Activated T-cell treated with anti-CD3 and anti-CD28 coated beads for 48 hours (primary cell): ENCODE measurements around the gene RASA3.

ENCODE experiments used
- DNase-seq: peaks from one replicate; pipeline ENCODE4 v3.0.0-alpha.2; 2020; ENCODE audit warnings: low read depth

Gene RASA3

DNA sequence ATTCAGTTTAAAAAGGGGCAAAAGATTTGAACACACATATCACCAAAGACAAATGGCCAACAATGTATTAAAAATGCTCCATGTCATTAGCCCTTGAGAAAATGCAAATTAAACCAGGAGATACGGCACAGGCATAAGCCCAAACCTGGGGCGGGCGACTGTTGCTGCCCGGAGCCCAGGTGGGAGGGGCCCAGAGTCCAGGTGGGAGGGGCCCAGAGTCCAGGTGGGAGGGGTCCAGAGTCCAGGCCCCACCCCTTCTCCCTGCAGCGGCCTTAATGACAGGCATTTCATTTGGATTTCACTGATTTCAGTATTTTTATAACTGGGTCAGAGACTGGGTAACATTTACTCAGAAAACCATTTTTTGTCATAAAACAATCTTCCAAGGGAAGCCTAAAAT lies 78.2 kb downstream of the RASA3 start:
- DNase-seq: peak; percentile 23

DNA sequence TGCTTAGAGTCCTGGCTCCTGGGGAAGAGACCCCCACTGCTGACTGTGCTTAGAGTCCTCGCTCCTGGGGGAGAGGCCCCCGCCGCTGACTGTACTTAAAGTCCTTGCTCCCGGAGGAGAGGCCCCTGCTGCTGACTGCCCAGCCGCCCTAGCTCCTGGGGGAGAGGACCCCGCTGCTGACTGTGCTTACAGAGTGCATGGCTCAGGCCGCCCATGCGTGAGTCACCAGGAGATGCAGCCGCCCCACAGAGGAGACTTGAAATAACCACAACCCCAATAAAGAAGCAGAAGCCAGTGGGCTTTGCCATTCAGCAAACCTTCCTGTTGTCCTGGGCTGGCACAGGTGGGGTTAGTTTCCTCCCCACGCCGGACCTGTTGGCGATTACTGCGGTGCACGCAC lies 79.4 kb downstream of the RASA3 start:
- no peak for DNase-seq

DNA sequence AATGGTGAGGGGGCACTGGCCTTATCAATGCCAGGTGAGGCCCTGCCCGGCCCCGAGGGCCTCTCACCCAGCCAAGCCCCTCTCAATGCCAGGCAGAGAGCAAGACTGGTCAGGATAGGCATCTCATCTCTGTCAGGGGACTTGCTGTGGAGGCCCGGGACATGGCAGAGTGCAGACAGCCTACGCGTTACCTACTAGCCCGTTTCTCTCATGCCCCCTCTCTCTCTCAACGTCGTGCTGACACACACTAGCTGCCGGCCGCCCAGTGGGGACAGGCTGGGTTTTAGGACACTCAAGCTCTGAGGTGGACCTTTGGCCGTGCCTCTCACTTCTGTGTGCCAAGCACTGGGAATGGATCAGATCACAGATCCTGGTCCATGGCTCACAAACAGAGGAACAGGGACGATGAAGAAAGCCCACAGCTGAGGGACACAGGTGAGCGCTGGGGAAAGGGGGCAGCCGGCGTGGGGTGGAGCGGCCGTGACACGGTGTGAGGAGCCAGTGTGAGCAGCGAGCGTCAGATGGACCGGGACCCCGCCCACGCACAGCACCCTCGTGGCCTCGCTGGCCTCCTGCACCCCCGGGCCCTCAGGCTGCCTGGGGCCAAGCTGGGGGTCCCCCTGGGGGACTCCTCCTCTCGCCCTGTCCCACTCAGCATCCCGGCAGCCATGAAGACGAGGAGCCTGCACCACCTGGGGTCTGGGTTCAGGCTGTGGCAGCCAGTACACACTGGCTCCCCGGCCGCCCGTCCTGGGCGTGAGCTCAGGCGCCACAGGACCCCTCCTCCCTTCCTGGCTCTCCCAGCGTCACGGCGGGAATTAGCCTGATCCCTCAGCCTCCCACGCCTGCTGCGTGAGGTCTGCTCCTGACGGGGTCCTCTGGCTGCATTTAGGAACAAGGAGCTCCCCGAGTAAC lies 81.6 kb downstream of the RASA3 start:
- no peak for DNase-seq

DNA sequence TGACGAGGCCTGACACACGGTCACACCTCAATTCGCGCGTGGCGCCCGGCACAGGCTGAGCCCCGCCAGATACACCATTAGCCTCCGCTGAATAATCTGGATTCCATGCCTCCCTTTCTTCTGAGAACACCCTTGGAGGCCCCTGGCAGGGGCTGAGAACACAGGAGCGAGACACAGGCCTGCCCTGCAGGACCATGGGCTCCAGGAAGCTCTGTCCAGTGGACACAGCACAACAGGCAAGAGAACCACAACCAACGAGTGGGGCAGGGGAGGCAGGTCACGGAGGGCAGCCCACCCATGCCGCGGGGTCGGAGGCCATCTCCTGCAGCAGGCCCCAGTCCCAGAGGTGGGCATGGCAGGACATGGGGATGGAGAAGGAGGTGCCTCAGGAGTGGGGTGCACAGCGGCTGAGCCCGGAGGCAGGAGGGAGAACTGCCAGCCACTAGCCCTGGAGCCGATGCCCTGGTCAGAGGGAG lies 82.8 kb downstream of the RASA3 start:
- no peak for DNase-seq

DNA sequence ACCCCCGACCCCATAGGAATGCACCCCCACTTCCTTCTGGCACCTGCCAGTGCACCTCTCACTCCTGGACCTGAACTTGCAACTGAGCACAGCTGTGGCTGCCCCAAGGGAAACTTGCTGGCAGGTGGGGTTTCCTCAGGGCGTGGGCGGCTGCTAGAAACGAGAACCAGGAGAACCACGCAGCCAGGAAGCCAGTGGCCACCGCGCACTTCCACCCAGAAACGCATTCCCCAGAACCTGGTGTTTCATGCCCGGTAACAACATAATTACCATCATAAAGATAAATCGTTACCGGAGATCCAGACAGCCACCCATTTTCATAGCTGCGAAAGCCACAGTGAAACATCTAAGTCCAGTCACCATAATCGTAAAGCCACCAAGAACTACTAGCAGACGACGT lies 83.4 kb downstream of the RASA3 start:
- DNase-seq: peak; percentile 52

DNA sequence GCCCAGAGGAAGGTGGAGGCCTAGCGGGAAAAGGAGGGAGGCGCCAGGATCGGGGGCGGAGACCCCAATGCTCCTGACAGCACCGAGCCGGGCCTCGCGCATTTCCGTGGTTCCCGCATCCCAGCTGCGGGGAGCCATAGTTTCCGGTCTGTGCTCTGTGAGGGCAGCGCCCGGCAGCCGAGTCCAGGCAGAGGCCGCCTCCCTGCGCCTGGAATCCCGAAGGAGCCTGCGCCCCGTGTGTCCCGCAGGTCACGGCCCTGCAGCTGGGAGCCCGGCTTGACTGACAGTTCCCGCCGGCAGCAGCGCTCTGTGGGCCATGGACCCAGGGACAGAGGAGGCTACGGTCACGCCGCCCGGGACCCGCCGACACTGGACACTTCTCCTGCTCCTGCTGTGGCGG lies 84.0 kb downstream of the RASA3 start:
- DNase-seq: no peak

DNA sequence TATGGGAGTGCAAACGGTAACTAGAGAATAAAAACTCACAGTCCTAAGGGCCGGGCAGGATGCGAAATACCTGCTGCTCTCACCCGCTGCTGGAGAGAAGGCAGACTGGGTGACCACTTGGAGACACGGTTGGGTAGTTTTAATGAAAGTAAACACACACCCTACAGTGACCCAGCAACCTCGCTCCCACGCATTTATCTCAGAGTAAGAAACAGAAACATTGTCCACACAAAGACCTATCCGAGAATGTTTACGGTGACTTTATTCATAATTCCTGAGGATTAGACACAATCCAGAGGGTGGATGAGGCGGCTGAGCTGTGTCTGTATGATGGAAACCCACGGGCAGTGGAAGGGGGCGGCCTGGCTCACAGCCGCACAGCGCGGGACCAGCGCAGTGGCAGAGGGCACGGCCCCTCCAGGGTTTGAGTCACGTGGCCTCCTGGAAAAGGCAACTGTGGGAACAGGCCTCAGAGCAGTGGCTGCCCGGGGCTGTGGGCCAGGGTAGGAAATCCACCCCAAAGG lies 85.0 kb downstream of the RASA3 start:
- no peak for DNase-seq

DNA sequence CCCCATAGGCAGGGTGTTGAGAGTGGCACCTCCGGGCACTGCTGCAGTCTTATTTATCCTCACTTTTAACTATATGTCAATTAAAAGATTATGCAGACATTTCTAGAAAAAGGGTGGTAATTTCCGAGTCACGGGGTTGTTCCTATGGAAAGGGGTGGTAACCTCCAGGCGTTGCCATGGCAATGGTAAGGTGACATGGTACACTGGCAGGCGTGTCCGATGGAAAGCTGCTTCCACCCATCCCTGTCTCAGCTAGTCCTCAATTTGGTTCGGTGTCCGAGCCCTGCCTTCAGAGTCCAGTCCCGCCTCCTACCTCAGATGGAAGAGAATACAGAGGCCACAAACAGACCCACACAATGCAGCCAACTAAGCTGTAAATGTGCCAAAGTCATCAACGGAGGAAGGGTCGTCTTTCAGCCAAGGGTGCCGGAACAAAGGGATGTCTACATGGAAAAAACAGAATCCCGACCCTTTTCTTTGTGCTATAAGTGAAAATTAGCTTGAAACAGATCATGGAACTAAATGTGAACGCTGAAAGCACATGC lies 85.9 kb downstream of the RASA3 start:
- DNase-seq: no peak

DNA sequence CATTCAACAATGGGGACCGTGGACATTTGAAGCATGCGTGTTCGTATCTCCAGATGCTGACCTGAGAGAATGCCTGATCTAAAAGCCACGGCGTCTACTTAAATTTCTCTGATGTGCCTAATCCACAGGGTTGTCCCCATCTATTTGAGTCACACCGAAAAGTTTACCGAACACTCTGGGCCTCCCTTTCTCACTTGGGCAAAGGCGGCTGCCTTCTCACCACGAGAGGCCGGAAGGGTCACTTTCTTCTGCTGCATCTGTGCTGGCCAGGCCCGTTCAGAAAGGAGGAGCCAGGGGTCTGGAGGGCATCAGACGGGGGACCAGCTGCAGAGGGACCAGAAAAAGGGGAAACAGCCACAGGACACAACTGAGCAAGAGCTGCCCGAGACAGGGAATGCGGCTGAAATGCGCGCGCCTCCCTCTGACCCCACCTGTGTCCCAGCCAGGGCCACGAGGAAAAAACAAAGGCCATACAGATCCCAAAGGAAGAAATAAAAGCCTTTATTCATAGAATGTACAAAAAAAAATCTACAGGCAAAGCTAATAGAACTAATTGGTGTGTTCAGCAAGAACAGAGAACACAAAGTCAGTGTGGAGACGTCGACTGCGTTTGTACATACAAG lies 87.2 kb downstream of the RASA3 start:
- no peak for DNase-seq

DNA sequence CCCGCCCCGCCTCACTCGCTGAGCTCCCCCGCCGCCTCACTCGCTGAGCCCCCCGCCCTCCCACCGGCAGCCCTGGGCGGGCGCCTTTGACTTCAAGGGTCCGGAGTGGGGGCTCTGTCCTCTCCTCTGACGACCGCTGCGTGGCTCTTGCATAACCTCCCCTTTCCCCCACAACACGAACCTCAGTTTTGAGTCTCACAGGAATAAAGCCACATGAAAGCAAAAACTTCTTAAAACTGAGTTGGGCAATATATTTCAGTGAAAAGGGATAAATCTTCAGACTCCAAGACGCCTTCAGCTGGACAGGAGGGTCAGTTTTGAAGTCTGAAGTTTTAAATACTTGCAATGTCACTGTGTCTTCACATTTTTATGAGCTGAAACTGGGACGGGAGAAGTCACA lies 87.9 kb downstream of the RASA3 start:
- no peak for DNase-seq

DNA sequence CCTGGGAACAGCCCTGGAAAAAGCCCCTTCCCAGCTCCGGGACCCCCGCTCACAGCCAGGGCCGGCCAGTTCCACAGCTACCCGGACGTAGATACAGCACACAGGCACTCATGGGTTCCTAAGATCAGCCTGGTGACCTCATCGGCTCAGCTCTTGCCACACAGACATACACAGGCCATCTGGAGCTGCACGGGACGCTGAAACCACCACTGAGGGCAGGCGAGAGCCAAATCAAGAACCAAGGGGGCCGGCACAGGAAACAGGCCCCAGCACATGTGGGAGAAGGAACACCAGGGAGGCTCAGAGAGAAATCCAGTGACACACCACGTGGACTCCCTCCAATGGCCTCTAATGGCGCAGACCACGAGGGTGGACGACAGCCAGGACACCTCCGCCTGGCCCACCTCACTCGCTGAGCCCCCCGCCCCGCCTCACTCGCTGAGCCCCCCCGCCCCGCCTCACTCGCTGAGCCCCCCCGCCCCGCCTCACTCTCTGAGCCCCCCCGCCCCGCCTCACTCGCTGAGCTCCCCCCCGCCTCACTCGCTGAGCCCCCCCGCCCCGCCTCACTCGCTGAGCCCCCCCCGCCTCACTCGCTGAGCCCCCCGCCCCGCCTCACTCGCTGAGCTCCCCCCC lies 88.9 kb downstream of the RASA3 start:
- DNase-seq: no peak

DNA sequence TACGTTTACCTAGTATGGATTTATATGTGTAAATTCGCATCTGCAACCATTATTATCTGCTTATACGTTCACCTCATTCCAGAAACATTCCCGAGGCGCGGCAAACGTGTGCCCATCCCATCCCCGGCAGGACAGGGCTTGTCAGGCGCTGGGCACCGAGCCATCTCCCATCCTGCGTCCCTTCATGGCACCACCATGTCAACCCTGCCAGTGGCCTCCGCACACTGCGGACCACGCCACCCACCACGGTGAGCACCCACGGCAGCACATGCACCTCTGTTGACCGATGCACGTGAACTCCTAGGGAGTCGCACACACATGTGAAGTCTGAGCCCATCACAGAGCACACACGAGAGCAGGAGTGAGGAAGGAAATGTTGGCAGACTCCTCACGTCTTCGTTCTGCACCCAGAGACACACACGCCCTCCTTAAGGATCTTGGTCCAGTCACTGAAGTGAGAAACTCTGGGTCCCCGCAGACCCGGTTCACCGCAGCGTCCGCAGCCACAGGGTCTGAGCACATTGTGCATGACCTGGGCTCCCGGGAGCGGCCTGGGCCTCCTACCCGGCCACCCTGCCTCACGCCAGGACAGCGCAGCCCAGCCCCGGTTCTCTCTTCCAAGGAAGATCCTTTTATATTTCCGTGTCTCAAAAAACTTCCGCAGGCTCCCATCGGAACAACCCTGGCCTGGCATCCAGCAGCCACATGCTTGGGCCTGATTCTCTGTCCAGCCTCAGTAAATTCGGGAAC lies 90.2 kb downstream of the RASA3 start:
- DNase-seq: no peak

DNA sequence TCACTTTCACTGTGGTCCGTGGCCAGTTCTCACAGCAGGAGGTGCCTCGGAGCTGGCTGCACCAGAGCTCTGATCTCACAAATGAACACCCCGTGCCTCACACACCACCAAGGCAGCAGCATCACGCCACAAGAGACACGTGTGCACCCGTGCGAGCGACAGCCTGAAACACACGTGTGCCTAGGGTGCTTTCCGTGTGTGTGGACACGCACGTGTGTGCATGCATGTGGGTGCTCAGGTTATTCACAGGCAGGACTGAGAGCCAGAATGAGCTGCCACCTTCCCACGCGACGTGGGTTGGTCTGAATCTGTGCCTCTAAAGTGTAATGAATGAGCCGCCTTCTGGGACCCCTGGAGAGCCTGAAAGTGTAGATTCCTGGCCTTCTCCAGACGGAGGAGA lies 90.9 kb downstream of the RASA3 start:
- no peak for DNase-seq

DNA sequence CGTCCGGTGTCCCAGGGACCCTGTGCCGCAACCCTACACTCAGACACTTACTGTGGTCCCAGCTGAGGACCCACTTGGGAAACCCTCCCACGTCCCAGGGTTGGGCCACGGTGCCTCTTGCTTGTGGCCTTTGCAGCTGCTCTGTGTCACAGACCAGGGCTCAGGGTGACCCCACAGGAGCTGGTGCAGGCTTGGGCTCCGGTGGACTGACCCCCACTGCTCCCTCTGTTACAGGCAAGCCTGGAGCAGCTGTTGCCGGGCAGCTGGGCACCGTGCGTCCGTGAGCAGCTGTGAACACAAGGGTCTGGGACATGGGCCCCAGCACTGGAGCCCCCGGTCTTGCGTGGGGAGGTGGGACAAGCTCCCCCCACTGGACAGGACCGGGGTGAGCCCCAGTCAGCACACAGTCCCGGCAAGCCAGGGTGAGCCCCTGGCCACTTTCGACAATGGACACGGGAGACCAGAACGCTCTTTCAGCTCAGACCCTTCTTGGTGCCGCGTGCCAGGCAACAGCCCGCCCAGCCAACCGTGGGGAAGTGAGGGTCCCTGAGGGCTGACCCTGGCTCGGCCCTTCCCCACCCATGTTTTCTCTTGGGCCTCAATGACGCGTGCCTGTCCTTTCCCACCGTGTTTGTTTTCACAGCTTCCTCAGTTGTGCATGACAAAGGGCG lies 92.8 kb downstream of the RASA3 start:
- no peak for DNase-seq

DNA sequence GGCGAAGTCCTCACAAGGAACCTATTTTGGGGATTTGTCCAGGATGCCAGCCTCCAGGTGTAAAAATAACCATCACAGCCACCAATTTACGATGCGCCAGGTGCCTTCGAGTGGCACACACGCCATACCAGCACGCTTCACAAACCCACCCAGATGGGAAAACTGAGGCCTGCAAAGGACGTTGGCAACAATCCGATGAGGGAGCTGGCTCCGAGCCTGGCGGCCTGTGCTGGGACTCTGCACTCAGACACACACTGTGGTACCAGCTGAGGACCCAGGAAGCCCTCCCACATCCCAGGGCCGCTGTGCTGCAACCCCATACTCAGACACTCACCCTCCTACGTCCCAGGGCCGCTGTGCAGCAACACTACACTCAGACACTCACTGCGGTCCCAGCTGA lies 93.5 kb downstream of the RASA3 start:
- DNase-seq: no peak

DNA sequence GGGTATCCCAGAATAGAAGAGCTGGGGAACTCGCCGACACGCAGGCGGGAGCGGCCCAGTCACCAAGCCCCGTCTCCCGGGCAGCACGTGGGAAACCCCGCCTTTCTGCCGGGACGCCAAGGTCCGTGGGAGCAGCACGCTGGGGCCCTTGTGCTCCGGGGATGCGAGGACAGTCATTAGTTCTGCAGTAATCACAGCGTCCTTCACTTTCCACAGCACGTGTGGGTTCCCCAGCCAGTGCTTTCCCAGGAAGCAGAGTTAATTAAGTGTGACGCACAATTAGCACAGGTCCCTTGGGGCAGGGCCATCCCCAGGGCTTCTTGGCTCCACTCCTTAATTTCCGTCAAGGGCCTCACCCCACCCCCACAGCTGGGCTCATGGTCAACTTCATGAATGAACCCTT lies 94.2 kb downstream of the RASA3 start:
- no peak for DNase-seq

DNA sequence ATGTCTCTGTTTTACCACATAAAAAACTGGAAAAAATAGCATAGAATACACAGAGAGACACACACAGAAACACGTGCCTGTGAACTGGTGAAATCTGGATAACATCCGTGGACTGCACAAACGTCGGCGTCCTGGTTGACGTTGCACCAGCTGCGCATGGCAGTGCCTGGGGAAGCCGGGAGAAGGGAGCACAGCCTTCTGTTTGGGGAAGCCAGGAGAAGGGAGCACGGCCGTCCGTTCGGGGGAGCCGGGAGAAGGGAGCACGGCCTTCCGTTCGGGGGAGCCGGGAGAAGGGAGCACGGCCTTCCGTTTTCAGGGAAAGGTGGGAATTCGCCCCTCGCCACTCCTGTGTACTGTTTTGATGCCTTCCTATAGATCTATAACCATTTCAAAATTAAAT lies 94.7 kb downstream of the RASA3 start:
- DNase-seq: no peak

DNA sequence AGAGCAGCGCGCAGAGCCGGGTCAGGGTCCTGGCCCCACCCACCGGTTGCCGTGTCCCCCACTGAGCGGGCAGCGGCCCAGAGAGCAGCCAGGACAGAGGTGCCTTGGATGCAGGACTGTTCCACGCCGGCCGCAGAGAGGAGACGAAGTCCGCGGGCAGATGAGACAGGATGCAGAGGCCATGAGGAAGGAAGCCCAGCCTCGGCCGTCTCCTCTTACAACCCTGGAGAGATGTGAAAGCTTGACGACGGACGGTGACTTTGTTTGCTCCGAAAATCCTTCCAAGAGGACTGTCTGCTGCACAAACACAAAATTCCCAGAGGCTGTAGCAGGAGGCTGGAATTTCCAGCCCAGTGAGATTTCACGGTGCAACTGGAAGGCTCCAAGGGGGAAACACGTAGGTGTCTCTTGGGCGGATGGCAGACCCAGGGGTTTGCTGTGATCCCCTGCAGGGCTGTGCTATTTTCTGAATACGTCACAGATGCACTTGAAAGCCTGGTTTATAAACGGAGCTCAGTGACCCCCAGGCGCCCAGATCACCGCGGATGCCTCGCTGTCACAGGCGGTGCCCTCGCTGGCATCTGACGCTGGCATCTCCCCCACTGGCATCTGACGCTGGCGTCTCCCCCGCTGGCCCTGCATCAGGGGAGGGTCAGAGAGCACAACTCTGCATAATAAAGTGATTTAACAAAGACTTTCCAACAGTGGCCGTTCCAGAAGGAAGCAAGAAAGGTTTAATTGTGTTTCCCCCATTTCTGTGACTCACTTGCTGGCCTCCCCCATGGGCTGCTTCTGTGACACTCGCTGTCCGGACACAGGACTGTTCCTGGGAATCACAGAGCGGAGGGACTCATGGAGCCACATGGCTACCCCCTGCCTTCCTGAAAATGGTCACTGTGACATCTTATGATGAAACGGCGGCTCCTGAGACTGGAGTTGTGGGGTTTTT lies 96.6 kb downstream of the RASA3 start:
- DNase-seq: no peak

DNA sequence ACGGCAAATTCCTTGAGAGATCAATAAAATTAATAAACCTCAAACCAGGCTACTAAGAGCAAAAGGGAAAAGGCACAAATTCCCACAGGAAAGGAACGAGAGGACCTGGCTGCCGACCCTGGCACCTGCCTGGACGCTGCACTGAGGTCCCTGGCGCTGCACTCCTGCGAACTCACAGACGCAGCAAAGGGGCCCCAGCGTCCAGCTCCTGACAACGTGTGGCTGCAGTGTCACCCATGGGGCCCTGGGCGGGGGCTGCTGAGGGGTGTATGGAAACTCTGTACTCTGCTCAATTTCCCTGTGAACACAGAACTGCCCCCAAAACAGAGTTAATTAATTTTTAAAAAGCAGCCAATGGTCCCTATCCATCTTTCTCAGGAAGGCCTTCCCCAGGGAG lies 97.2 kb downstream of the RASA3 start:
- DNase-seq: no peak

DNA sequence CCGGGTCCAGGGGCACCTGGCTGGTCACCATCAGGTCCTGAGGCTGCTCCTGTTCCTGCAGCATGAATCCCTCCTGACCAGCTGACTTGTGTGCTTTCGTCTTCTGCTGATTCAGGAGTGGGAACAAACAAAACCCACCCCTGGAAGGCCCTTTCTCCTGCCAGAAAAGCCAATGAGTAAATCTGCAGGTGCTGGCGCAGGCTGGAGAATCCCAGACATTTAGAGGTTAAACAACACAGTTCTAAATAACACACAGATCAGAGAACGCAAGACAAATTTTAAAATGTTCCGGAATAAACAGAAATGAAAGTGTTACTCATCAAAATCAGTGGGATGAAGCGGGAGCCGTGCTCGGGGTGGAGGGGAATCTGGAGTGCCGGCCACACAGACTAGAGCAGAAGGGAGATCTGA lies 97.9 kb downstream of the RASA3 start:
- no peak for DNase-seq
